SK-N-SH (cell line): ENCODE measurements around the gene GAB4. TPM values are rescaled to one million over a fixed set of nuclear protein-coding genes. Genes with fewer than 3 reads are reported as not detected.

ENCODE experiments used
- CTCF ChIA-PET: fragments of 300-600, 350-600 bp; formaldehyde crosslinking; extraction: SDS; loops from one replicate; lab custom pipeline; 2021; lab: Yijun Ruan, JAX
- POLR2A ChIA-PET: fragments of 350-600 bp; sonication (Branson Sonifier 250); formaldehyde crosslinking; extraction: SDS; loops from one replicate; lab custom pipeline; 2020; ENCODE audit warnings: antibody characterized with exemption, inconsistent platforms; lab: Yijun Ruan, JAX
- DNase-seq: peaks from one replicate; pipeline ENCODE4 v3.0.0; 2012
- H2AFZ ChIP-seq: fragments of 200-600 bp; sonication (generic); 2 replicates; pipeline ENCODE4 v1.8.1; 2016; ENCODE audit warnings: antibody characterized with exemption, mild to moderate bottlenecking, low read depth
- H3F3A ChIP-seq: fragments of 200-600 bp; sonication (generic); replicated peaks from 2 replicates; pipeline ENCODE3; 2016; ENCODE audit warnings: antibody characterized with exemption, mild to moderate bottlenecking; ENCODE audit not compliant: insufficient read depth
- H3K27ac ChIP-seq, 2 experiments: fragments of 200-500 bp in 1 of 2; fragments of 200-600 bp in 1 of 2; sonication (Bioruptor generic) in 1 of 2; sonication (generic), shearing (Covaris generic) in 1 of 2; 2 replicates each; pipeline versions ENCODE4 v1.5.1 to v1.6.1; 2014 to 2016; ENCODE audit warnings: low read depth in 2 of 2, inconsistent platforms in 1 of 2, low read length in 1 of 2, mild to moderate bottlenecking in 1 of 2, mixed read lengths in 1 of 2
- H3K27me3 ChIP-seq: fragments of 200-600 bp; sonication (generic), shearing (Covaris generic); 2 replicates; pipeline ENCODE4 v1.6.1; 2016; ENCODE audit warnings: mixed run types; ENCODE audit not compliant: insufficient read depth
- H3K36me3 ChIP-seq, 2 experiments: fragments of 200-500 bp in 1 of 2; fragments of 200-600 bp in 1 of 2; sonication (Bioruptor generic) in 1 of 2; sonication (generic) in 1 of 2; replicated peaks in 1 of 2; 2 replicates each; pipeline versions ENCODE3 to v1.5.1; 2014 to 2016; ENCODE audit warnings: low read length in 1 of 2, mild to moderate bottlenecking in 1 of 2; ENCODE audit not compliant: insufficient read depth in 2 of 2, control insufficient read depth in 1 of 2
- H3K4me1 ChIP-seq, 2 experiments: fragments of 200-500 bp in 1 of 2; fragments of 200-600 bp in 1 of 2; sonication (Bioruptor generic) in 1 of 2; sonication (generic), shearing (Covaris generic) in 1 of 2; 2 replicates each; pipeline versions ENCODE4 v1.5.1 to v1.6.1; 2014 to 2016; ENCODE audit warnings: low read depth in 1 of 2, low read length in 1 of 2, mixed run types in 1 of 2; ENCODE audit not compliant: insufficient read depth in 2 of 2, control insufficient read depth in 1 of 2
- H3K4me2 ChIP-seq: fragments of 200-600 bp; sonication (generic), shearing (Covaris generic); 2 replicates; pipeline ENCODE4 v1.6.1; 2017; ENCODE audit warnings: mixed run types
- H3K4me3 ChIP-seq, 2 experiments: fragments of 200-500 bp in 1 of 2; fragments of 200-600 bp in 1 of 2; sonication (Bioruptor generic) in 1 of 2; sonication (generic), shearing (Covaris generic) in 1 of 2; 2 replicates each; pipeline versions ENCODE4 v1.5.1 to v1.8.1; 2014 to 2016; ENCODE audit warnings: low read depth in 2 of 2, inconsistent platforms in 1 of 2, low read length in 1 of 2, mild to moderate bottlenecking in 1 of 2, mixed read lengths in 1 of 2, moderate library complexity in 1 of 2
- H3K79me2 ChIP-seq: fragments of 200-600 bp; sonication (generic); 2 replicates; pipeline ENCODE4 v1.8.1; 2017; ENCODE audit warnings: mild to moderate bottlenecking; ENCODE audit not compliant: insufficient read depth
- H3K9ac ChIP-seq: fragments of 200-600 bp; sonication (generic); 2 replicates; pipeline ENCODE4 v1.6.1; 2017; ENCODE audit warnings: mixed run types
- H3K9me2 ChIP-seq: fragments of 200-600 bp; sonication (generic); 2 replicates; pipeline ENCODE4 v1.6.1; 2017; ENCODE audit warnings: mixed run types
- H3K9me3 ChIP-seq: fragments of 200-600 bp; sonication (generic); 2 replicates; pipeline ENCODE4 v1.6.1; 2017; ENCODE audit warnings: mixed run types, mild to moderate bottlenecking, moderate library complexity
- H4K20me1 ChIP-seq: fragments of 200-600 bp; sonication (generic); 2 replicates; pipeline ENCODE4 v1.6.1; 2017; ENCODE audit warnings: mild to moderate bottlenecking, mixed run types; ENCODE audit not compliant: insufficient read depth
- CHD2 ChIP-seq: fragments of 150-350 bp; IDR thresholded peaks from 2 replicates; pipeline ENCODE4 v1.6.1; 2018; ENCODE audit warnings: low read length; ENCODE audit not compliant: partially characterized antibody
- EZH2phosphoT487 ChIP-seq: fragments of 200-600 bp; sonication (generic); IDR thresholded peaks from 2 replicates; pipeline ENCODE4 v1.6.1; 2017; ENCODE audit warnings: low read depth, mixed run types, mild to moderate bottlenecking, antibody characterized with exemption, moderate library complexity, borderline replicate concordance
- FOSL2 ChIP-seq: IDR thresholded peaks from 2 replicates; pipeline ENCODE4 v1.4.0; 2012; ENCODE audit warnings: low read depth, mild to moderate bottlenecking, moderate library complexity, borderline replicate concordance
- FOXJ3 ChIP-seq: sonication (generic); formaldehyde crosslinking; IDR thresholded peaks from 2 replicates; pipeline ENCODE4 v1.5.1; 2020; ENCODE audit warnings: mild to moderate bottlenecking, missing genetic modification reagents
- FOXM1 ChIP-seq: IDR thresholded peaks from 2 replicates; pipeline ENCODE4 v1.4.0; 2012; ENCODE audit warnings: low read depth, mild to moderate bottlenecking
- GATA2 ChIP-seq: sonication (generic); formaldehyde crosslinking; IDR thresholded peaks from 2 replicates; pipeline ENCODE4 v1.5.0; 2020; ENCODE audit warnings: mild to moderate bottlenecking, missing genetic modification reagents
- MEF2A ChIP-seq: IDR thresholded peaks from 2 replicates; pipeline ENCODE4 v1.4.0; 2012; ENCODE audit warnings: low read depth, borderline replicate concordance
- NFIC ChIP-seq: IDR thresholded peaks from 2 replicates; pipeline ENCODE4 v1.4.0; 2012; ENCODE audit warnings: borderline replicate concordance
- NRF1 ChIP-seq: IDR thresholded peaks from 2 replicates; pipeline ENCODE4 v1.6.1; 2012; ENCODE audit warnings: low read depth, mild to moderate bottlenecking, low read length
- RAD21 ChIP-seq: IDR thresholded peaks from 2 replicates; pipeline ENCODE4 v1.6.1; 2012; ENCODE audit warnings: mild to moderate bottlenecking, low read length
- RFX5 ChIP-seq: IDR thresholded peaks from 2 replicates; pipeline ENCODE4 v1.6.1; 2012; ENCODE audit warnings: mild to moderate bottlenecking, improper control_type of control experiment, low read length
- RXRA ChIP-seq: IDR thresholded peaks from 2 replicates; pipeline ENCODE4 v1.4.0; 2012; ENCODE audit warnings: low read depth, mild to moderate bottlenecking, borderline replicate concordance
- SIN3A ChIP-seq: IDR thresholded peaks from 2 replicates; pipeline ENCODE4 v1.6.1; 2012; ENCODE audit warnings: low read depth, mild to moderate bottlenecking, low read length, moderate library complexity, borderline replicate concordance
- SMC3 ChIP-seq: IDR thresholded peaks from 2 replicates; pipeline ENCODE4 v1.6.1; 2012; ENCODE audit warnings: low read depth, low read length, improper control_type of control experiment
- TAF1 ChIP-seq: IDR thresholded peaks from 2 replicates; pipeline ENCODE4 v1.6.1; 2012; ENCODE audit warnings: low read depth, mild to moderate bottlenecking, low read length, moderate library complexity, borderline replicate concordance
- TEAD4 ChIP-seq: IDR thresholded peaks from 2 replicates; pipeline ENCODE4 v1.4.0; 2012; ENCODE audit warnings: mild to moderate bottlenecking, borderline replicate concordance; ENCODE audit not compliant: insufficient read depth
- YY1 ChIP-seq: IDR thresholded peaks from 2 replicates; pipeline ENCODE4 v1.4.0; 2012; ENCODE audit warnings: low read depth, mild to moderate bottlenecking
- WGBS: methylation state at CpG from one replicate; pipeline ENCODE4 v1.1.6; 2017; ENCODE audit warnings: low lambda C conversion rate; 5-methylcytosine and 5-hydroxymethylcytosine counted together
- polyA plus RNA-seq, 3 experiments: library from polyadenylated mRNA; depleted of rRNA; stranded (reverse); fragments of >200 nt; gene quantifications; 2 replicates each; pipeline ENCODE4 v1.2.3, GENCODE V29; 2012
- TF ChIP-seq, protein P1 (sequence below): fragments of 200-600 bp; sonication (generic); IDR thresholded peaks from 2 replicates; pipeline ENCODE4 v1.6.1; 2017; ENCODE audit warnings: antibody characterized with exemption, mild to moderate bottlenecking, moderate library complexity
- TF ChIP-seq, protein P2 (sequence below): IDR thresholded peaks from 2 replicates; pipeline ENCODE4 v1.4.0; 2012; ENCODE audit warnings: low read depth, borderline replicate concordance
- TF ChIP-seq, protein P3 (sequence below): fragments of 150-350 bp; IDR thresholded peaks from 2 replicates; pipeline ENCODE4 v1.6.1; 2016; ENCODE audit warnings: mild to moderate bottlenecking, low read depth, low read length
- TF ChIP-seq, protein P4 (sequence below): IDR thresholded peaks from 2 replicates; pipeline ENCODE4 v1.6.1; 2012; ENCODE audit warnings: mild to moderate bottlenecking, low read depth, low read length, moderate library complexity
- TF ChIP-seq, protein P5 (sequence below): IDR thresholded peaks from 2 replicates; pipeline ENCODE4 v1.4.0; 2012; ENCODE audit warnings: low read depth

GAB4 gene
- polyA plus RNA-seq, 1 of the 3 experiments (the other 2 are of a cell fraction): not detected

DNA sequence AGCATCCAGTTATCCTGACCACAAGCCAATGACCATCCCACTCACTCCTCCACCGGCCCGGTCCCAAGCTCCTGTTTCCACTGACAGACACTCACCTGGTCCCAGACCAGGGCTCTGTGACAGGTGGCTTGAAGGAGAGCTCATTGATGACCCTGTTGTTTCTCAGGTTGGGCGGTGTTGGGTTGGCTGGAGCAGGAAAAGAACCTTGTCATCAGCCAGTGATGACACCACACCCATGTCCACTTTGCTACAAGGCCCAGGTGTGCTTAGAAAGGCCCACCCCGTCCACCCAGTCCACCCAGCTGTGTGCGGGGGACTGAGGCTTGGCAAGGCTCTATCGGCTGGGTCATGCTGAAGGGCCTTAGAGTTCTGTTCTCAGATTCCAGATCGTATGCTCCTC lies 42.9 kb downstream of the GAB4 start (continued):
- TF ChIP-seq, protein P1, sequence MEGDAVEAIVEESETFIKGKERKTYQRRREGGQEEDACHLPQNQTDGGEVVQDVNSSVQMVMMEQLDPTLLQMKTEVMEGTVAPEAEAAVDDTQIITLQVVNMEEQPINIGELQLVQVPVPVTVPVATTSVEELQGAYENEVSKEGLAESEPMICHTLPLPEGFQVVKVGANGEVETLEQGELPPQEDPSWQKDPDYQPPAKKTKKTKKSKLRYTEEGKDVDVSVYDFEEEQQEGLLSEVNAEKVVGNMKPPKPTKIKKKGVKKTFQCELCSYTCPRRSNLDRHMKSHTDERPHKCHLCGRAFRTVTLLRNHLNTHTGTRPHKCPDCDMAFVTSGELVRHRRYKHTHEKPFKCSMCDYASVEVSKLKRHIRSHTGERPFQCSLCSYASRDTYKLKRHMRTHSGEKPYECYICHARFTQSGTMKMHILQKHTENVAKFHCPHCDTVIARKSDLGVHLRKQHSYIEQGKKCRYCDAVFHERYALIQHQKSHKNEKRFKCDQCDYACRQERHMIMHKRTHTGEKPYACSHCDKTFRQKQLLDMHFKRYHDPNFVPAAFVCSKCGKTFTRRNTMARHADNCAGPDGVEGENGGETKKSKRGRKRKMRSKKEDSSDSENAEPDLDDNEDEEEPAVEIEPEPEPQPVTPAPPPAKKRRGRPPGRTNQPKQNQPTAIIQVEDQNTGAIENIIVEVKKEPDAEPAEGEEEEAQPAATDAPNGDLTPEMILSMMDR: no peak
- TF ChIP-seq TEAD4: no peak
- TF ChIP-seq SIN3A: no peak
- no peak for TF ChIP-seq YY1
- no peak for TF ChIP-seq NFIC

DNA sequence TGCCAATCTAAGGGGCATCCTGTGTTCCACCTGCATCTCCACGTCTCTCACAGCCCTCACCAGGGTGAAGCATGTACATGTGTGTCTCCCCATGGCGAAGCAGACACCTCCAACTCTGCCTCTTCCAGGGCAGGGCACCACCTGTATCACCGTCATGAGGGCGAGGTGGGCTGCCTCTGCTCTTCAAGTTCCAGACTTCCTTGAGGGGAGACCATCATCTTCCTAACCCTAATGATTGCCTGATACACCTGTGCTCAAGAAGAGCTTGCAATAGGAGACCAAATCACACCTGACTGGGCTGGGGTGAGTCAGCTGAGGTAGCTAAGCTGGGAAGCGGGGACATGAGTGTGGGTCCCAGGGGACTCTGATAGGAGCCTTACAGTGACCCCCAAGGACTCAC lies 43.7 kb downstream of the GAB4 start:
- Histone ChIP-seq H3K4me2 (no peak overlapping the region), H4K20me1 (no peaks in the 10 kb centered on the region), H3F3A (no peaks in the 10 kb centered on the region), H3K4me3 (no peak overlapping the region), H3K9ac (no peak overlapping the region), H3K9me2 (no peaks in the 10 kb centered on the region), H3K36me3 (no peaks in the 10 kb centered on the region), H2AFZ (no peak overlapping the region), H3K79me2 (no peaks in the 10 kb centered on the region), H3K9me3 (no peaks in the 10 kb centered on the region), H3K27me3 (no peaks in the 10 kb centered on the region), H3K27ac (no peak overlapping the region), H3K4me1 (no peaks in the 10 kb centered on the region)
- POLR2A ChIA-PET: no interaction called here
- no peak for DNase-seq
- CTCF ChIA-PET: no interaction called here
- WGBS: 4% methylated on average over 5 of the region's 5 CpGs
- TF ChIP-seq CHD2 (no peak), FOSL2 (no peak), FOXM1 (no peak), EZH2phosphoT487 (no peak), NRF1 (no peak), SIN3A (no peak), RFX5 (no peak), MEF2A (no peak), TEAD4 (no peak), FOXJ3 (CRISPR knock-in tag) (no peak), GATA2 (CRISPR knock-in tag) (no peak), SMC3 (no peak), RXRA (no peak), RAD21 (no peak), TAF1 (no peak)
- TF ChIP-seq, protein P2, sequence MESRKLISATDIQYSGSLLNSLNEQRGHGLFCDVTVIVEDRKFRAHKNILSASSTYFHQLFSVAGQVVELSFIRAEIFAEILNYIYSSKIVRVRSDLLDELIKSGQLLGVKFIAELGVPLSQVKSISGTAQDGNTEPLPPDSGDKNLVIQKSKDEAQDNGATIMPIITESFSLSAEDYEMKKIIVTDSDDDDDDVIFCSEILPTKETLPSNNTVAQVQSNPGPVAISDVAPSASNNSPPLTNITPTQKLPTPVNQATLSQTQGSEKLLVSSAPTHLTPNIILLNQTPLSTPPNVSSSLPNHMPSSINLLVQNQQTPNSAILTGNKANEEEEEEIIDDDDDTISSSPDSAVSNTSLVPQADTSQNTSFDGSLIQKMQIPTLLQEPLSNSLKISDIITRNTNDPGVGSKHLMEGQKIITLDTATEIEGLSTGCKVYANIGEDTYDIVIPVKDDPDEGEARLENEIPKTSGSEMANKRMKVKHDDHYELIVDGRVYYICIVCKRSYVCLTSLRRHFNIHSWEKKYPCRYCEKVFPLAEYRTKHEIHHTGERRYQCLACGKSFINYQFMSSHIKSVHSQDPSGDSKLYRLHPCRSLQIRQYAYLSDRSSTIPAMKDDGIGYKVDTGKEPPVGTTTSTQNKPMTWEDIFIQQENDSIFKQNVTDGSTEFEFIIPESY: no peak
- TF ChIP-seq, protein P3, sequence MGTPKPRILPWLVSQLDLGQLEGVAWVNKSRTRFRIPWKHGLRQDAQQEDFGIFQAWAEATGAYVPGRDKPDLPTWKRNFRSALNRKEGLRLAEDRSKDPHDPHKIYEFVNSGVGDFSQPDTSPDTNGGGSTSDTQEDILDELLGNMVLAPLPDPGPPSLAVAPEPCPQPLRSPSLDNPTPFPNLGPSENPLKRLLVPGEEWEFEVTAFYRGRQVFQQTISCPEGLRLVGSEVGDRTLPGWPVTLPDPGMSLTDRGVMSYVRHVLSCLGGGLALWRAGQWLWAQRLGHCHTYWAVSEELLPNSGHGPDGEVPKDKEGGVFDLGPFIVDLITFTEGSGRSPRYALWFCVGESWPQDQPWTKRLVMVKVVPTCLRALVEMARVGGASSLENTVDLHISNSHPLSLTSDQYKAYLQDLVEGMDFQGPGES: no peak
- TF ChIP-seq, protein P4, sequence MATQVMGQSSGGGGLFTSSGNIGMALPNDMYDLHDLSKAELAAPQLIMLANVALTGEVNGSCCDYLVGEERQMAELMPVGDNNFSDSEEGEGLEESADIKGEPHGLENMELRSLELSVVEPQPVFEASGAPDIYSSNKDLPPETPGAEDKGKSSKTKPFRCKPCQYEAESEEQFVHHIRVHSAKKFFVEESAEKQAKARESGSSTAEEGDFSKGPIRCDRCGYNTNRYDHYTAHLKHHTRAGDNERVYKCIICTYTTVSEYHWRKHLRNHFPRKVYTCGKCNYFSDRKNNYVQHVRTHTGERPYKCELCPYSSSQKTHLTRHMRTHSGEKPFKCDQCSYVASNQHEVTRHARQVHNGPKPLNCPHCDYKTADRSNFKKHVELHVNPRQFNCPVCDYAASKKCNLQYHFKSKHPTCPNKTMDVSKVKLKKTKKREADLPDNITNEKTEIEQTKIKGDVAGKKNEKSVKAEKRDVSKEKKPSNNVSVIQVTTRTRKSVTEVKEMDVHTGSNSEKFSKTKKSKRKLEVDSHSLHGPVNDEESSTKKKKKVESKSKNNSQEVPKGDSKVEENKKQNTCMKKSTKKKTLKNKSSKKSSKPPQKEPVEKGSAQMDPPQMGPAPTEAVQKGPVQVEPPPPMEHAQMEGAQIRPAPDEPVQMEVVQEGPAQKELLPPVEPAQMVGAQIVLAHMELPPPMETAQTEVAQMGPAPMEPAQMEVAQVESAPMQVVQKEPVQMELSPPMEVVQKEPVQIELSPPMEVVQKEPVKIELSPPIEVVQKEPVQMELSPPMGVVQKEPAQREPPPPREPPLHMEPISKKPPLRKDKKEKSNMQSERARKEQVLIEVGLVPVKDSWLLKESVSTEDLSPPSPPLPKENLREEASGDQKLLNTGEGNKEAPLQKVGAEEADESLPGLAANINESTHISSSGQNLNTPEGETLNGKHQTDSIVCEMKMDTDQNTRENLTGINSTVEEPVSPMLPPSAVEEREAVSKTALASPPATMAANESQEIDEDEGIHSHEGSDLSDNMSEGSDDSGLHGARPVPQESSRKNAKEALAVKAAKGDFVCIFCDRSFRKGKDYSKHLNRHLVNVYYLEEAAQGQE: no peak
- TF ChIP-seq, protein P5, sequence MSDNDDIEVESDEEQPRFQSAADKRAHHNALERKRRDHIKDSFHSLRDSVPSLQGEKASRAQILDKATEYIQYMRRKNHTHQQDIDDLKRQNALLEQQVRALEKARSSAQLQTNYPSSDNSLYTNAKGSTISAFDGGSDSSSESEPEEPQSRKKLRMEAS: no peak
